HEK293 (cell line): Measurements from ENCODE around the gene CTBP2.

ENCODE experiments used
- GLI4 ChIP-seq: fragments of 450-650 bp; formaldehyde crosslinking; IDR thresholded peaks from 2 replicates; pipeline ENCODE4 v1.5.1; 2016; ENCODE audit warnings: missing biosample characterization, missing genetic modification characterization
- ZNF561 ChIP-seq: fragments of 450-650 bp; IDR thresholded peaks from 2 replicates; pipeline ENCODE4 v1.5.1; 2018; ENCODE audit warnings: missing biosample characterization, missing genetic modification characterization, borderline replicate concordance

DNA sequence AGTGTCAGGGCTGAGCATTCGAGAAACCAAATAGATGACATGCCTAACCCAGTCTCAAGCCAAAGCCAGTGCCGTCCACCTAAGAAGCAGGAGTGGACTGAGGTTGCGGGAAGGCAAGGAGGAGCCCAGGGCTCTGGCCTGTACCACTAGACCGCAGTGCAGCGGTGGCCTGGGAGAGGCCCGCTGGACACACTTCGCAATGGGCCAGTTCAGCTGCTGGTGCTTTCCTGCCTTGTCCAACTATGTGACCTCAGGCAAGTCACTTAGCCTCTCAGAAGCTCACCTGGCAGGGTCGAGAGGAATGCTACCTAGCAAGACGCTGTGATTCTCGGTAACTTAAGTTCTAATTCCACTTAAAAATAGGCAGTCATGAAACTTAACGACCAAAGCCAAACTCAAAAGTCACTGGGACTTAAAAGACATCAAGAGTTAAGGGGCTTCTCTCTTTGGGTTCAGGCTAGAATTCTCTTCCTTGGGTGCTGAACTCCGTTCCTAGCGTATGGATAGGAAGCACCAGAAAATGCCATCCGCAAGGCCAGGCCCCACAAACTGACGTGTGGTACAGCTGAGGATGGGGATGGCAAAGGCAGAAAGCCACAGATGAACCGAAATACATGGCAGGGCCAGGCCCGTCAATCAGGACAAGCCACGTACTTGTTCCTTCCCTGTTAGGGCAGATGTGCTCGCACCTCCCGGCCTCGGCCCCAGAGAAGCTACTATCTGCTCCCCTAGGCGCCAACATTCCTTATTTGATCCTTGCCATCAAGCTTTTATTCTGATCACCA is 34.2 kb downstream of the CTBP2 start:
- TF ChIP-seq GLI4 (tag by site-specific recombination) (no peak), ZNF561 (no peak)
